Caco-2 (cell line): ENCODE data around the gene PGAM2. TPM values are rescaled to one million over a fixed set of nuclear protein-coding genes. Genes with fewer than 3 reads are reported as not detected.

Experiments used
- BruUV-seq: library from RNA; stranded (reverse); fragments of 400-500 nt; replicated peaks from 2 replicates; lab custom pipeline; 2021; lab: Mats Ljungman, UMichigan
- CTCF ChIA-PET: fragments of 300-600 bp; sonication (Branson Sonifier 250); formaldehyde crosslinking; loops from one replicate; lab custom pipeline; 2022; ENCODE audit warnings: antibody characterized with exemption; lab: Charles Lee
- POLR2A ChIA-PET: fragments of 300-600 bp; sonication (Branson Sonifier 250); formaldehyde crosslinking; loops from one replicate; lab custom pipeline; 2022; ENCODE audit warnings: antibody characterized with exemption; lab: Charles Lee
- DNase-seq, 2 experiments: peaks; one replicate each; pipeline versions ENCODE4 v3.0.0 to v3.0.0-alpha.2; 2020 to 2022
- H3K27me3 ChIP-seq: replicated peaks from 2 replicates; pipeline ENCODE4 v1.6.0; 2011; ENCODE audit warnings: low read length; ENCODE audit not compliant: control insufficient read depth, insufficient read depth
- H3K36me3 ChIP-seq: 2 replicates; pipeline ENCODE4 v1.5.1; 2011; ENCODE audit warnings: low read length; ENCODE audit not compliant: control insufficient read depth, insufficient read depth
- H3K4me1 ChIP-seq: fragments of 250-450 bp; sonication (Bioruptor Pico); 2 replicates; pipeline ENCODE4 v1.5.1; 2020; ENCODE audit warnings: mild to moderate bottlenecking
- H3K4me3 ChIP-seq: 2 replicates; pipeline ENCODE4 v1.5.1; 2011; ENCODE audit warnings: low read depth, mild to moderate bottlenecking, control low read depth, low read length
- H3K9me3 ChIP-seq: fragments of 250-450 bp; sonication (Bioruptor Pico); 2 replicates; pipeline ENCODE4 v1.5.1; 2020; ENCODE audit warnings: mild to moderate bottlenecking, moderate library complexity
- H3K27ac Mint-ChIP-seq: one replicate; pipeline ENCODE4 v1.8.0; 2022; ENCODE audit warnings: mixed read lengths; ENCODE audit not compliant: unreplicated experiment
- H3K27me3 Mint-ChIP-seq: one replicate; pipeline ENCODE4 v1.8.0; 2022; ENCODE audit warnings: mixed read lengths; ENCODE audit not compliant: insufficient read depth, unreplicated experiment
- H3K36me3 Mint-ChIP-seq: one replicate; pipeline ENCODE4 v1.8.0; 2022; ENCODE audit warnings: mild to moderate bottlenecking, mixed read lengths; ENCODE audit not compliant: insufficient read depth, unreplicated experiment
- H3K4me1 Mint-ChIP-seq: one replicate; pipeline ENCODE4 v1.8.0; 2022; ENCODE audit warnings: low read depth, mixed read lengths; ENCODE audit not compliant: unreplicated experiment
- H3K4me3 Mint-ChIP-seq: one replicate; pipeline ENCODE4 v1.8.0; 2022; ENCODE audit warnings: mild to moderate bottlenecking, moderate library complexity, mixed read lengths; ENCODE audit not compliant: unreplicated experiment
- H3K9me3 Mint-ChIP-seq: one replicate; pipeline ENCODE4 v1.8.0; 2022; ENCODE audit warnings: mixed read lengths; ENCODE audit not compliant: unreplicated experiment
- CTCF ChIP-seq, 2 experiments: fragments of 200-600 bp in 1 of 2; IDR thresholded peaks; 1 replicate in 1 of 2; 2 replicates in 1 of 2; pipeline versions ENCODE4 v1.5.1 to v1.8.0; 2011 to 2022; ENCODE audit warnings: antibody characterized with exemption in 1 of 2, control low read depth in 1 of 2, inconsistent platforms in 1 of 2, low read depth in 1 of 2, low read length in 1 of 2, mild to moderate bottlenecking in 1 of 2, moderate library complexity in 1 of 2; ENCODE audit not compliant: insufficient read depth in 1 of 2, severe bottlenecking in 1 of 2, unreplicated experiment in 1 of 2
- intact Hi-C: fragments of 100-400 bp; cut with micrococcal nuclease; formaldehyde crosslinking; loops from one replicate; pipeline ENCODE4 v1.10.0; 2022; ENCODE audit not compliant: unreplicated experiment
- total RNA-seq: library from RNA; stranded (reverse); gene quantifications from 2 replicates; pipeline ENCODE4 v1.2.3, GENCODE V29; 2022

PGAM2 gene
- total RNA-seq, 1 experiment from 2014 or later, result not detected

GRCh38 chr7:44077061-44077460, 11.7 kb upstream of the PGAM2 start:
- no peak for TF ChIP-seq CTCF (IDR thresholded peaks at IDR 0.05; ENCODE audit: insufficient read depth in 1 of 2, low read depth in 1 of 2, low read length in 1 of 2, severe bottlenecking in 1 of 2, unreplicated experiment in 1 of 2)
- no peak for DNase-seq
- Histone ChIP-seq H3K9me3 (no peaks in the 10 kb centered on the region), H3K4me1 (peaks cover 6% of the 10 kb centered on the region), H3K27me3 (no peaks in the 10 kb centered on the region), H3K36me3 (peaks cover 9% of the 10 kb centered on the region), H3K4me3 (no peak overlapping the region)
- intact Hi-C loops, result no loop called here
- no TSS peak for BruUV-seq
- Mint-ChIP-seq H3K36me3 (peaks cover 33% of the 10 kb centered on the region), H3K4me3 (no peak overlapping the region), H3K27me3 (no peaks in the 10 kb centered on the region), H3K9me3 (no peaks in the 10 kb centered on the region), H3K4me1 (peaks cover 4% of the 10 kb centered on the region), H3K27ac (no peak overlapping the region)
- CTCF ChIA-PET, result no interaction called here
- POLR2A ChIA-PET, result no interaction called here

- Mint-ChIP-seq H3K4me3 (no peak overlapping the region), H3K4me1 (peaks cover 8% of the 10 kb centered on the region), H3K27ac (no peak overlapping the region), H3K9me3 (no peaks in the 10 kb centered on the region), H3K27me3 (no peaks in the 10 kb centered on the region), H3K36me3 (peaks cover 39% of the 10 kb centered on the region)
- ChIA-PET POLR2A (no interaction called here), CTCF (interaction anchor here (0.6 kb wide), 1 partner anchor 12 kb away, joined by 3 read pairs; no protein-coding TSS in a partner anchor)
- Histone ChIP-seq H3K4me1 (peaks cover 13% of the 10 kb centered on the region), H3K36me3 (peaks cover 9% of the 10 kb centered on the region), H3K4me3 (no peak overlapping the region), H3K9me3 (no peaks in the 10 kb centered on the region), H3K27me3 (no peaks in the 10 kb centered on the region)
- DNase-seq, result no peak
- intact Hi-C loops, result no loop called here
- no peak for TF ChIP-seq CTCF (IDR thresholded peaks at IDR 0.05; ENCODE audit: insufficient read depth in 1 of 2, low read depth in 1 of 2, low read length in 1 of 2, severe bottlenecking in 1 of 2, unreplicated experiment in 1 of 2)
- no TSS peak for BruUV-seq
Observed at GRCh38 chr7:44076101-44076895, 10.9 kb upstream of the PGAM2 start.

GRCh38 chr7:44075296-44076075, 10.1 kb upstream of the PGAM2 start:
- H3K27ac Mint-ChIP-seq, result no peak overlapping the region
- intact Hi-C loops, result no loop called here
- no peak for DNase-seq
- CTCF ChIA-PET, result interaction anchor here (0.6 kb wide), 1 partner anchor 11 kb away, joined by 3 read pairs; no protein-coding TSS in a partner anchor
- no TSS peak for BruUV-seq
- no peaks in the 10 kb centered on the region for H3K27me3 Mint-ChIP-seq
- H3K9me3 Mint-ChIP-seq, result no peaks in the 10 kb centered on the region
- H3K36me3 ChIP-seq, result peaks cover 7% of the 10 kb centered on the region
- H3K4me1 ChIP-seq, result peaks cover 16% of the 10 kb centered on the region
- peaks cover 8% of the 10 kb centered on the region for H3K4me1 Mint-ChIP-seq
- H3K36me3 Mint-ChIP-seq, result peaks cover 39% of the 10 kb centered on the region
- H3K27me3 ChIP-seq, result no peaks in the 10 kb centered on the region
- H3K4me3 ChIP-seq, result no peak overlapping the region
- POLR2A ChIA-PET, result no interaction called here
- TF ChIP-seq CTCF (IDR thresholded peaks at IDR 0.05; ENCODE audit: insufficient read depth in 1 of 2, low read depth in 1 of 2, low read length in 1 of 2, severe bottlenecking in 1 of 2, unreplicated experiment in 1 of 2), result no peak
- no peak overlapping the region for H3K4me3 Mint-ChIP-seq
- no peaks in the 10 kb centered on the region for H3K9me3 ChIP-seq
